ENCODE measurements around the gene RPS3A.
"Not testable (repeated sequence)": the region's sequence is repeated elsewhere in the genome, so short reads cannot be mapped to it uniquely, and the experiment has no call there.

RPS3A gene

DNA sequence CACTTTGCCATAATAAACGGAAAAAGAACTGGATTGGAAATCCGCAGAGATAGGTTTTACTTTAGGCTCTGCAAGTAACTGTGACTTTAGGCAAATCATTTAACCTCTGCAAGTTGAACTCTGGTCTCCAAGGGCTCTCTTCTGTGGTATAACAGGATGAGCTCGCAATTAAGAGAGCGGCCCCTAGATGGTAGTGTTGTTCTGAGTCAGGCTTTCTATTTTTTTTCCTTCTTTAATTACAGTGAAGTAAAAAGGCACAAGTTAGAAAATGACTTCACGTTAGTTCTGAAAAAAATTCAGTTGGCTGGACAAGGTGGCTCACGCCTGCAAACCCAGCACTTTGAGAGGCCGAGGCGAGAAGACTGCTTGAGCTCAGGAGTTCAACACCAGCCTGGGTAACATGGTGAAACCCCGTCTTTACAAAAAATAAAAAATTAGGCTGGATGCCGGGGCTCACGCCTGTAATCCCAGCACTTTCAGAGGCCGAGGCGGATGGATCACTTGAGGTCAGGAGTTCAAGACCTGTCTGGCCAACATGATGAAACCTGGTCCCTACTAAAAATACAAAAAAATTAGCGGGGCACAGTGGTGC is 18.0 kb downstream of the RPS3A start:
- DNase-seq, result peak; percentile 8

DNA sequence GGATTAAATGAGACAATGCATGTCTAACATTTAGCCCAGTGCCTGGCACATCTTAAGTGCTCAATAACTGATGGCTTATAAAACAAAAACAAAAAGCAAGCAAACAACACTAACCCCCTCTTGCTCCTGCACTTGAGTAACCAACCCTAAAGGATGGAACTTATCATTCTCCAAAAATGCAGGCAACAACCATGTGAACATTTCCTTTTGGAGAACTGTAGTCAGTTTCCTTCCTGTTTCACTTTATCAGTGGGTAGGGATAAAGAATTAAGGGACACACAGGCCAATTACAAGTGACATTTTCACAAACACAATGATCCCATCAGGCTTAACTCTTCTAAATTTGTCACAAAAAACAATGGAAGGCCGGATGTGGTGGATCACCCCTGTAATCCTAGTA is 30.4 kb downstream of the RPS3A start:
- no peak for DNase-seq

DNA sequence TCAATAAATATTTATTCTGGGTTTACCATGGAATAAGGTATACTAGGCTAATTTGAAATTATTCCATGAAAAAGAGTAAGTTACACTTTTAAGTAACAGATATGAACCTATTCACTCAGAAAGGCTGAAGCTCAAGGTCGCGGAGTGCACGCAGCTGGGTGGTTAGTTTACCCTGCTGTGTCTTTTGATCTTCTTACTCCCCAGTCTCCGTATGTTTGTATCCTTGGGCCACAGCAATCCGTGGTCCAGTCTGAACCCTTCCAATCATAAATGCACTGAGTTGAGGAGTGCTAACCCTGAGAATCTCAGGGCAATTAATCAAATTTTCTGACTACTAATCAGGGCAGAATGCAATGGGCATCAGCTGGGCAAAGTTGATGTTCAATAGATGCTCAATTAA is 33.9 kb downstream of the RPS3A start:
- no peak for DNase-seq

DNA sequence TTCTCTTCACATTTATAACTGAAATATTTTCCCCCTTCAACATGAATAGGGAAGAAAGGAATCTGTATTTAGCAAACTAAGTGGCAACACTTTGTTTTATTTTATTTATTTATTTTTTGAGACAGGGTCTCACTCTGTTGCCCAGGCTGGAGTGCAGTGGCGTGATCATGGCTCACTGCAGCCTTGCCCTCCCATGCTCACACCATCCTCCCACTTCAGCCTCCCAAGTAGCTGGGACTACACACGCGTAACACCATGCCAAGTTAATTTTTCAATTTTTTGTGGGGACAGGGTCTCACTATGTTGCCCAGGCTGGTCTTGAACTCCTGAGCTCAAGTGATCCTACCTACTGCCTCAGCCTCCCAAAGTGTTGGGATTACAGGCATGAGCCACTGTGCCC is 36.6 kb downstream of the RPS3A start:
- DNase-seq, result not testable (repeated sequence)

DNA sequence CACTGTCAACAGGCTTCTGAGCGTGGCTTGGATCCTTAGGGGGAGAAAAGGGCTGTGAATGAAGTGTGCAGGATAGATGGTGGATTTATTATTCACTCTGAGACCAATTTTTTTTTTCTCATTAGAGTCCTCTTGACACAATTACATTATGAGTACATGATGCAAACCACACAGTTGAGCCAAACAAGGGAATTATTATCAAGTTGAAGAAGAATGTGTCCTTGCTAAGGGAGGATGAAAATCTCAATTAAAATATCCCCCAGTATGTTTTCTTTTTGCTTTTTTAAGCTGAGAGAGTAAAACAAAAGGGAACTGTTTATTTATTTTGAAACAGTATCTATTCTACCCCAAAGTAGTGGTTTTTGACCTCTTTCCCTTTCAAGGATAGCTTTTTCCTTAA is 40.4 kb downstream of the RPS3A start:
- no peak for DNase-seq

DNA sequence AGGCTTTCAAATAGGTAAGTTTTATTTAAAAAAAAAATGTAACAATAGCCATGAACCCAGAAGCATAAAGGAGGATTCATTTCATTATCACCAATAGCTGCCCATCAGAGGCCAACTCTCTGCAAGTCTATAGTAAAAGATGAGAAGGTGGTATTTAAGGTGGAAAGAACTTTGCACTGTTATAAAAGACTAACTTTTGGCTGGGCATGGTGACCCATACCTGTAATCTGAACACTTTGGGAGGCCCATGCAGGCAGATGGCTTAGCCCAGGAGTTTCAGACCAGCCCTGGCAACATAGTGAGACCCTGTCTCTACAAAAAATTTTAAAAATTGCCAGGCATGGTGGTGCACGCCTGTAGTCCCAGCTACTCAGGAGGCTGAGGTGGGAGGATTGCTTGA is 43.3 kb downstream of the RPS3A start:
- no peak for DNase-seq

DNA sequence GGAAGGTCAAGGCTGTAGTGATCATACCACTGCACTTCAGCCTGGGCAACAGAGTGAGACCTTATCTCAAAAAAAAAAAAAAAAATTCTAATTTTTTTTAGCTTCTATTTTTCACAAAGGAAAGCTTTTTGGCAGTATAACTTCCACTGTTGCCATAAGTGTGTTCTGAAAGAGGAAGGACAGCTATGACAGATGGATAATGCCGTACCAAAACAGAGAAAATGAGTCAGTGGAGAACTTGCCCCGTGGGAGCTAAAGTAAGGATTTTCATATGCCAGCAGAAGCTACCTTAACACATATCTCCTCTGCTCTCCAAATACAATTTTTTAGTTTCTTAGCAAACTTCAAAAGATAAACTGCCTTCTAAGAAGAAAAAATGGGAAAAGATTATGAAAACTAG is 43.7 kb downstream of the RPS3A start:
- DNase-seq, result no peak

DNA sequence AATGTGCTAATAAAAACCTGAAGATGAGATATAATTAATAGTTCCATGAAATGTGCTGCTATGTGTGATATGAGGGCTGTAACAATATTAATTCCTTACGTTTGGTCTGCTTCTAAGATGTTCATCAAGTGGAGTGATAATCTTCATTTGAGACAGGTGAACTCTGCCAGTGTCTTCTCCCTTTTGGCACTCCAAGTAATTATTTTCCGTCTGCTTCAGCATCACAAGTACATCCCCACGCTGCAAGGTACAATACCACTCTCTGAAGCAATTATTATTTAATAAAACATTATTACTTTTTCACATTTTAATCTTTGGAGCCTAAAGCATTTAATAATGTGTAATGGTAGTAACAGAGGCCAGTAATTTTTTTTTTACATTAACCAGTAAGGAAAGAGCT is 44.4 kb downstream of the RPS3A start:
- no peak for DNase-seq

DNA sequence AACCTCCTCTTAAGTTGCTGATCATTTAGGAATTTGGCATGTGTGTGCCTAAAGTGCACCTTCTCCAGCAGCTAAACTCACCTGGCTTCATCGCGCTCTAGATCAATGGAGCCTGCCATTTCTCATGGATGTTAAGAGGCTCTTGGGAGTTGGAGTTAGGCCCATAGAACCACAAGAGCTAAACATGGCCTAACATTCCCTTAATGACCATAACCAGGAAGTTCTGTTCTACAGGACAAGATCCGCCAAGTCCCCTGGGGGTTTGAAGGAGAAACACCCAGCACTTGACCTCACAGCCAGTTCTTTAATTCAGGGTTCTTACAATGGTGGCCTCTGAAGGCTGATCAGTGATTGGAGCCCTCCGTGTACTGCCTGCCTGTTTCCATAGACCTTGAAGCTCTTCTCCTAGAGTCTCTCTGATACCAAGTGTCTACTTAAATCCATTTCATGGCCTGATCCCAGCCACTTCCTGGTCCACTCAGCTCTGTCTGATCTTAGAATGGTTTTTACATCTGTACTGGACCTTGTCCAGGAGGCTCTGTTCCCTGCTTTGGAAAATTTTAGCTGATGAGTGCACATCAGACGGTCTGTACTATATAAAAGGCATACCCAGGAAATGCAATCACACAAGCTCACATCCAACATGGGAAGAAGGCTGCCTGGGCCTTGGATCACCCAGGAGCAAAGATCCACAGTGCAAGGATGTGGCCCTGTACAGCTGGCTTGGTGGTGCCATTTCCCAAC is 45.1 kb downstream of the RPS3A start:
- no peak for DNase-seq

DNA sequence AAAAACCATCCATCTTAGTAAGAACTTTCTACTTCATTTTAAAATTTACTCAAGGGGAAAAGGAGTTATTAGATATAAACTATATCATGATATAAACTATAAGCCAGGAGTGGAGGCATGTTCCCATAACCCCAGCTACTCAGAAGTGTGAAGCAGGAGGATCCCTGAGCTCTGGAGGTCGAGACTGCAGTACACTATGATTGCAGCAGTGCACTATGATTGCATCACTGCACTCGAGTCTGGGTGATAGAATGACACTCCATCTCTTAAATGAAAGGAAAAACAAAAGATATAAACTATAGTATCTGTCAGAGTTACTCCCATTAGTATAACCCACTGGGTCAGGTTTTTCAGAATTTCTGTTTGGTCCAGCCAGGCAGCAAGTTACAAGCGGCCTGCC is 47.6 kb downstream of the RPS3A start:
- no peak for DNase-seq

DNA sequence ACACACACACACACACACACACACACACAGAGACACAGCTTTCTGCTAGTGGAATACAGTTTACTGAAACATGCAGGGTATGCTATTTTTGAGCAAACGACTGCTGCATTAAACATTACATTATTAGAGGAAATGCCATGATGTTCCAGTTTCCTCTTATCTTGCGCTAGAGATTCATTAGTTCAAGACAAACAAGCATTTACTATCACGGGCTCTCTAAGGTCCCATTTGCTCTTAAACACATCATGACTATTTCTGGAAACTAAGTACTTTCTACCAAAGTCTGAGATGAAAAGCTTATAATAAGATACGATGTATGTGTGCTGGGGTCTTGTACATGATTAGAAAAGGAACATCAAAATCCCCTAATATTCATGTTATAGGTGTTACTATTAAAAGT is 48.8 kb downstream of the RPS3A start:
- no peak for DNase-seq

DNA sequence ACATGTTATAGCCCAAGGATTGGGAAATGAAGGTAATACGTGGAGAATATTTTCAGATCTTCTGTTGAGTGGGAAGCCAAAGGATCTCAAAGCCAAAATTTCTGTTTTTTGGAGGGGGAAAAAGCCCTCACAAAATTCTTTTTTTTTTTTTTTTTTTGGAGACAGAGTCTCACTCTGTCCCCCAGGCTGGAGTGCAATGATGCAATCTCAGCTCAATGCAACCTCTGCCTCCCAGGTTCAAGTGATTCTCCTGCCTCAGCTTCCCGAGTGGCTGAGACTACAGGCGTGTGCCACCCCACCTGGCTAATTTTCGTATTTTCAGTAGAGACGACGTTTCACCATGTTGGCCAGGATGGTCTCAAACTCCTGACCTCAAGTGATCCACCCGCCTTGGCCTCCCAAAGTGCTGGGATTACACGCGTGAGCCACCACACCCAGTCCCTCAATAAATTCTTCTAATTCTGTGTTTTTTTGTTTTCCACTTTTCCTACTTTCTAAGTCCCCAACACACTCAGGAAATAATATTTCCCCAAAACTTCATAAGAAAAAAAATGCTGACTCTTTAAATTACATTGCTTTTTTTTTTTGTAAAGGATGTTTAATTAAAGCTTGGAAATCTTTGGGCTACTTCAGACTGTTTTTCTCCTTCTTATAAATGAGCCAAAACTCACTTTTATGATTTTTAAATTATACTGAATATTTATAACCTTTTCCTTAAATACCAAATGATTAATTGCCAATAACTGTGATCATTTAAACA is 51.6 kb downstream of the RPS3A start:
- DNase-seq, result no peak

DNA sequence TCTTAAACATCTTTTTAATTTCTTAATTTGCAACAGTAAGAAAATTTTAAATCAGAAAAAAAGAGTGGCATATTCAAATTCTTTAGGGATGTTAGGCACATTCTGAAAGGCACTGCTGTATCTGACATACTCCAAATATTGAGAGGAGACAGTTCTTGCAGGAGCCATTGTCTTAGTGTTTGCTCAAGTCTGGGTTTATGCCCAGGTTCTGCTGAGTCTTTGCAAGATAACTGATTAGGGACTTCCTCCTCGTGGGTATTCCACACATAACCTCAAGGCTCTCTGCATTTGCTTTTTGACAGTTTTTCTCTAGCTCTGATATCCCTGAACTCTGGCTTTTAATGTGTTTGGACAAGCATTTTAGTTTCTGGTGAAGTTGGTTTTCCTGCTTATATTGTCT is 52.6 kb downstream of the RPS3A start:
- DNase-seq, result no peak

DNA sequence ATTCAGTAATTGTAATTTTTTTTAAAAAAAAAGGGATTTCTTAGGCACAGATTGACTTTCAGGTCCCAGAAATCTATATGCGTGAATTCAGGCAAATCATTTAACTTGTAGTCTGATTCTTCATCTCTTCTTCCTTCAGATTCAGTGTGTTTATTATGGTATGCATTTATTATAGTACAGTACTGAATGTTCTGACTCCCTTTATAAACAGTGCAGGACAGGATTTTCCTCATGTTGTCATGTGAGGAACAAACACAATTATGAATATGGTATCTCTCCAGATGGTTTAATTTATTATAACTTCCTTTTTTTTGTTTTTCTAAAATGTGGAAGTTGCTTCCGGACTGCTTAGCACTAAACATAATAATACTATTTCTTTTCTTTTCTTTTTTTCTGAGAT is 54.2 kb downstream of the RPS3A start:
- DNase-seq, result no peak
